HG03280 (cell line): Measurements from ENCODE around the gene LILRA6.
"Not testable (repeated sequence)": the region's sequence is repeated elsewhere in the genome, so short reads cannot be mapped to it uniquely, and the experiment has no call there.

Source experiments
- ATAC-seq: cut with Tn5 transposase; IDR thresholded peaks from one replicate; pipeline ENCODE4 v1.9.1; 2021; ENCODE audit warnings: mild to moderate bottlenecking, moderate library complexity; ENCODE audit not compliant: unreplicated experiment

The LILRA6 gene

DNA sequence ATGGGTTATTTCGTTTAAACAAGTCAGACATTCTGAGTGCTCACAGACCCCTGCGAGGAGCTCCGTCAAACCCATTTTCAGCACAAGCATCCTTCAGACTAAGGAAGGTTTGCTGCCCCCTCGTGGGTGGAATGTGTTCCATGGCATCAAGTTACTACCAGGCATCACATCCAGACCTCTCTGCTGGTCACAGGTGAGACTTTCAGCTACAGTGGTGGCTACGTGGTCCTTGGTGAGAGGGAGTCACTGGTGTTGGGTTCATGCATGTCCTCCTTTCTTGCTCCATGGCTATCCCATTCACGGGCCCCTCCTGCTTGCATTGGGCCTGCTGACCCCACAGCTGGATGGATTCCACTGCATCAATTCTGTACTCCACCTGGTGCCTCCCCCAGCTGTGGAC lies 23.5 kb upstream of the LILRA6 start:
- ATAC-seq = no peak

DNA sequence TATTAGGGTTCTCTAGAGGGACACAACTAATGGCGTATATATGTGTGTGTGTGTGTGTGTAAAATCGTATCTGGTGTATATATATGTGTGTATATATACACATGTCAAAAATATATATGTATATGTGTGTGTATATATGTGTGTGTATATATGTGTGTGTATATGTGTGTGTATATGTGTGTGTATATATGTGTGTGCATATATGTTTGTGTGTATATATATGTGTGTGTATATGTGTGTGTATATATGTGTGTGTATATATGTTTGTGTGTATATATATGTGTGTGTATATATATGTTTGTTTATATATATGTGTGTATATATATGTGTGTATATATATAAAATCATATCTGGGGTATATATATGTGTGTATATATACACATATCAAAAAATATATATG lies 19.9 kb upstream of the LILRA6 start:
- no peak for ATAC-seq

DNA sequence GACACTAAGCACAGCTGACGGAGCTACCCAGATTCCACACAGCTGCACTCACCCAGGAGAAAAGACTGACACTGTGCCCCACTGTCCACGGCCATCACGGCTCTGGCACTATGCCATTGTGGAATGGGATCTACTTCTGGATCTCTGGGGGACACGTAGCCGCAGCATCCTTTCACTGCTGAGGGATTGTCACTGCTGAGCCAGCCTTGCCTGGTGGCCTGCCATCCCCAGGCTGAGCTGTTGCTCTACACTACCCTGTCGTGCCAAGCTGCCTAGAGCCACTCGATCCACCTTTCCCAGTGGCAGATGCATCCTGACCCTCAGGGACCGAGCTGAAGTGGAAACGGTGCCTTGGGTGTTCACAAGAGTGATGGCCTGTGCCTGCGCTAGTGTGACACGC lies 19.5 kb upstream of the LILRA6 start:
- no peak for ATAC-seq

DNA sequence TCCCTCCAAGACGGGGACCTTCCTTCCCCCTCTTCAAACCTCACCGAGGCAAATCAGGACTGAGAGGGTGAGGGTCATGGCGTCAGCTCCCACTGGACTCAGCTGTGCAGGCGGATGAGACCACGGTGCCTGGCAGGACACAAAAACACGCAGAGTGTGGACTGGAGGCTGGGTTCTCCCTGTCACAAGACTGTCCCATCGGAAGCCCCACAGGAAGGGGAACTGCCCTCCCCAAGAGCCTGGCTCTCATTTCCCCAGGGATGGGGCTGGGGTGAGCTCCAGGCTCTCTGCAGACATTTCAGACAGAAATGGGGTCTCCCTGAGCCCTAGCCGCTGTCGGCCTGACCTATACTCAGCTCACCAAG lies 14.5 kb upstream of the LILRA6 start, which contains the start of gene LILRB5:
Gene LILRB5 (minus strand): TSS at position 158 of the 365 bp plus-strand sequence. CDS start 80 bp downstream, at position 78.
- no peak for ATAC-seq

DNA sequence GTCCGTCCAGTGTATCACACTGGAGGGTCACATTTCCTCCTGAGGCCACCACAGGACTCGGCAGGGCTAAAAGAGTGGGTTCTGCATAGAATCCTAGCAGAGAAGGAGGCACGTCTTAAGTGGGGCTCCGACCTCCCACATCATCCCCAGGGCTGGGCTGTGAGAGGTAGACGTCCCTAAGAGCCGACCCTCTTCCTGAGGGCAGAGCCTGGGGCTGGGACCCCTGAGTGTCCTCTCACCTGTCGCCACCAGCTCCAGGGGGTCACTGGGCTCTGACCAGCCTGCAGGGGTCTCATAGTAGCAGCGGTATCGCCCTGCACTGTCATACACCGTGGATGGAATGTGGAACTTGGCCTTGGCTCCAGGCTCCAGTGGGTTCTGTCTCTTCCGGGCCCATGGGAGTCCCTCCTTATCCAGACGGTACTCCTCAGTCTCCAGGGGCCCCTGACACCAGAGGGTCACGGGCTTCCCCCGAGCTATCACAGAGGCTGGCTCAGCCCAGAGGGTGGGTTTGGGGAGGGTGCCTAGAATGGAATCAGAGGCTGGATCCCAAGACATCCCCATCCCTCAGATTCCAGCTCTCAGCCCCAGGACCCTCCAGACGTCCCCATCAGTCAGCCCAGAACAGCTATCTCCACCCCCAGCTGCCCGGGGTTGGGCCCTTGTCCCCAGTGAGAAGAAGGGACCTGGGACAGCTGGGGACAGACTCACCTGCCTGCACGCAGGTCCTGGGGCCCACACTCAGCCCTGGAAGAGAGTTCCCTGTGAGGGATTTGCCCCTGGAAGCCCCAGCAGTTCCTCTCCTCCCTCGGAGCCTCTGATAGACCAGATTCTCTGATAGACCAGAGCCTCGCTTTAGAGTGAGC lies 13.9 kb upstream of the LILRA6 start:
- ATAC-seq = no peak

DNA sequence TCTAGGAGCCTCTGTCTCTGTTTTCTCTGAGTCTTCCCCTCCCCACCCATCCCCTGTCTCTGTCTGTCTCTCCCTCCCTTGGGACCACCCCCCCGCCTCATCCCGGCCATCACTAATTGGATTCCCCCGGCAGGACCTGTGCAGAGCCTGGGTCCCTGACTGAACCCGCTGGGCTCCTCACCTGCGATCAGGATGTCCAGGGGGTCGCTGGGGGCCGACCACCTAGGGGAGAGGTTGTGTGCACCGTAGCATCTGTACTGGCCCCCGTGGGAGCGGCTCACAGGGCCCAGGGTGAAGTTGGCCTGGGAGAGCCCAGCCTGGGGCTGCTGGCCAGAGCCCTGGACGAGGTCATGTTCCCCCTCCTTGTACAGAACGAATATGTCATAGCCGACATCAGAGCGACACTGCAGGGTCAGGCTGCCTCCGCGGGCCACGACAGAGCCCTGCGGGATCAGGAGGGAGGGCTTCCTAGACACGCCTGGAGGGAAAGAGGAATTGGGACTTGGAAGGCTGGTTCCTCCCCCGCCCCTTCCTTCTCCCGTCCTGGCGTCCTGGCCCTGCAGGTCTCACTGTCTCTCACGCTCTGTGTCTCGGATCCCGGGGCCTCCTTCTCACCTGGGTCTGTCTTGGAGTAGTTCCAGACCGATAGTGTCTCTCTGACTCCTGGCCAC lies 12.7 kb upstream of the LILRA6 start:
- ATAC-seq = no peak

DNA sequence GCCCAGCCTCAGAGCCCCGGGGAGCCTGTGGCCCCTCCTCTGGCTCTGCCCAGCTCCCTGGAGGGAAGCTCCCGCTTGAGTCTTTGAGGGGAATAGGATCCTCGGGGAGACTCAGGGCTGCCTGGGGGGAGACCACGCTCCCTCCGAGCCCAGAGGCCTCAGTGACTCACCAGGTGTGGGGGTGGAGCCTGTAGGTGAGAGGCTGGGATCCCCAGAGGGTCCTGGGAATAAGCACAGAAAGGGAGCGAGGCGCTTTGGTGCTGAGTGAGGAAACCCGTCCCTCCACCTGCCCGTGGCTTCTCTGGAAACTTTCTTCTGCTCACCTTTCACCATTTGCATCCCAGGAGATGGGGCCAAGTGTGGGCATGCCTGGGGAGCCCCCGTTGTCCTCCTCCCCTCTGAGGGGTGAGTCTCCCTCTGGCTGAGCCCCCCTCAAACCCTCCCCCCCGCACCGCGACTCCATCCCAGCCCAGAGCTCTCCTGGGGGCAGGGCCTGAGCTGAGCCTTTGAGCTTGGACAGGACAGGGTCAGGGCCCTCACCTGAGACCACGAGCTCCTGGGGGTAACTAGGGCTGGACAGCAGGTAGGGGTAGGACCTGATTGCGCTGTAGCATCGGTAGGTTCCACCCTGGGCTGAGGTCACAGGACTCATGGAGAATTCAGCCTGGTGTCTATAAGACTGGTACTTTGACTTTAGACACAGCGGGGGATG lies 11.8 kb upstream of the LILRA6 start:
- ATAC-seq = no peak

DNA sequence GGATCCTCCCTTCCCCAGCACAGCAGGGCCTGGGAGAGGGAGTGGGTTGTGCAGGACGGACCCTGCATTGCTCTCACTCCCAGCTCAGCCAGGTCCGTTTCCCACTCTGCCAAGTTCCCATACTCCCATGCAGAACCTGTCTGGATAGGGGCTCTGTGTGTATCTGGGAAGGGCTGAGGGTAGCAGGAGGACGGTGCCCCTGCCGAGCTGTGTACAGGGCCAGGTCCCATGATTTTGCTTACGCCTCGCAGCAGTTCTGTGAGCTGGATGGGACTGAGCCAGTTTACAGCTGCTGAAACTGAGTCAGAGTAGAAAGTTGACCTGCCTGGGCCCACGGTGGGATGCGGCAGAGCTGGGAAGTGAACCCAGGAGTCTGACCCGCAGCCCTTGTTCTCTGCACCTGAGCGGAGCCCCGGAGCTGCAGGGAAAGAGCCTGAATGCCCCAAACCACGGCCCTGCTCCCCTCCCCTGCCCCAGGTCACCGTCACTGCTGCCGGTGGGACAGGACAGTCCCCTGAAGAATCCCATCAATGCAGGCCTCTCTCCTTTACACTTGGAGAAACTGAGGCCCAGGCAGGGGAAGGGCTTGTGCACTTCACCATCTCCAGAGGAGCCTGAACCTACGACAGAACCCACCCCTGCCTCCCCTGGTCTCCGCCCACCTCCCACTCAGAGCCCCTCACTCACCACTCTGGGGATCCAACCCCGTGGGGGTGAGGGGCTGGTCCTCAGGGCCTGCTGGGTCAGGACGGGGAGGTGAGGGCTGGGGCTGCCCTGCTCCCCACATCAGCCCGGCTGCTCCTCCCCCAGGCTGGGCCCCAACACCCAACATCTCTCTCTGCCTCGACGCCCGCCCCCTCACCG lies 11.0 kb upstream of the LILRA6 start:
- no peak for ATAC-seq

DNA sequence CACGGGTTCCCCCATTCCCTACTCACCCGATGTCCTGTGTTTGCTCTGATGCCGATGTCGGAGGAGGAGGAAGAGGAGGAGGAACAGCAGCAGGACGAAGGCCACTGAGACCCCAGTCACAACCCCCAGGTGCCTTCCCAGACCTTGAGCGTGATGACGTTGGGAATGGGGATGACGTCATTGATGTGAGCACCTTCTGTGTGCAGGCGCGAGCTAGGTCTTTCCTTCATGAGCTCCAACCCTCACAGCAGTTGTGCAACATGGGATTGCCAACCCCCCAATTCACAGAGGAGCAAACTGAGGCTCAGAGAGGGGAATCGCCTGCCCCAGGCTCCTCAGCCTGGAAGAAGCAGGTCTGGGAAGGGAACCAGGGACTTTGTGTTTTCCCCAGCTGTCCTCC lies 10.3 kb upstream of the LILRA6 start:
- ATAC-seq = no peak

DNA sequence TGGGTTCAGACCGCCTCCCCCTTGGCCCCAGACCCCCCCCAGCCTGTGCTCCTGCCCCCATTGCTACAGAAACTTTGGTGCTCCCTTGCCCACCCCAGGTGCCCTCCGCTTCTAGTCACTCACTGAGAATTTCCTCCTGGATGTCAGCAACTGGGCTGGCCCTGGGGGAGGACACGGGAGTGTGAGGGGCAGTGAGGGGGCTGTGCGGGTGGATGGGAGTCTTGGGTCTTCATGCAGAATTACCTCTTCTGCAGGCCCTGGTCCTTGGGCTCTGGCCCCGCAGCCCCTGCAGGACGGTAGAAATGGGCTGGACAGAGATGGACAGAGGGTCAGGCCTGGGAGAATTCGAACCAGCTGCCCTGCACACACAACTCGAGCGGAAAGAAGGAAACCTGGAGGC lies 9.7 kb upstream of the LILRA6 start:
- ATAC-seq = no peak

DNA sequence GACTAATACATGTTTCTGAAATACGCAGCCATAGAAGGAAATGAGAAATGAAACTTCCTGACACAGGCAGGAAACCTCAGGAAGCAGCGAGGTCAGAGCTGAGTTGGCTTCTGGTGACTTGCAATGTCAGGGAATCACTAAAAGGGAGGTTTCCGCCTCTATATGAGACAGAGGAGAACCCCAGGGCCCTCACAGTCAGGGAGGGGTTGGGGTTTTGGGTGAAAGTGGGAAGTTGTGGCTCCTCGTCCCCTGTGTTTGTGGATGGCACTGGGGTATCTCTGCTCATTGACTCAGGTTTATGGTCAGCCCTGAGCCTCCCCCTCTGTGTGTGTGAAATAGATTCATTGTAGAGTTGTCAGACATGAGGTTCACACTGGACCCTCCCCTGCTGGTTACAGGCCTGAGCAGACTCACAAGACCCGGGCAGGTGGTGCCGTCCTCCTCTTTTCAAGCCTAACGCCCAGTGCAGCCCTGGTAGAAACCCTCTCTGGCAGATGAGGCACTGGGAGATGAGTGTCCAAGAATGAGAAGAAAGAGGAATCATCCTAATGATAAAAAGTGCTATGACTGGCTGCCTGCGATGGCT lies 5.5 kb upstream of the LILRA6 start:
- no peak for ATAC-seq

DNA sequence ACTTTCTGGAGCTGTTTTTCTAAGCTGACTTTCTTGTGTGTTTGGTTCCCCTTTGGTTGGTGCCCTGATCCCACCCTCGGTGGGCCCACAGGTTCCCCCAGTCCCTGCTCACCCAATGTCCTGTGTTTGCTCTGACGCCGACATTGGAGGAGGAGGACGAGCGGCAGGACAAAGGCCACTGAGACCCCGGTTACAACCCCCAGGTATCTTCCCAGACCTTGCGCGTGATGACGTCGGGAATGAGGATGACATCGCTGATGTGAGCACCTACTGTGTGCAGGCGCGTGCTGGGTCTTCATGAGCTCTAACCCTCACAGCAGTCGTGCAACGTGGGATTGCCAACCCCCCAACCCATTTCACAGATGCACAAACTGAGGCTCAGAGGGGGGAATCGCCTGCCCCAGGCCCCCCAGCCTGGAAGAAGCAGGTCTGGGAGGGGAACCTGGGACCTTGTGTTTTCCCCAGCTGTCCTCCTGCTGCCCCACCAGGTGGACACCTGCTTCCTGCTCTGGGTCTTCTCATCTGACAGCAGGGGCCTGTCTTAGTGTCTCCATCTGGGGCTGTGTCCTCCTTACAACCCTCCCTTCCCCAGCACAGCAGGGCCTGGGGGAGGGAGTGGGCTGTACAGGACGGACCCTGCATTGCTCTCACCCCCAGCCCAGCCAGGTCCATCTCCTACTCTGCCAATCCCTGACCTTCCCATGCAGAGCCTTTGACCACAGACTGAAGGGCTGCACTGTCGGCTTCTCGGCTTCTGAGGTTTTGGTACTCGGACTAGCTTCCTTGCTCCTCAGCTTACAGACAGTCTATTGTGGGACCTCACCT lies 4.7 kb upstream of the LILRA6 start:
- ATAC-seq = no peak

DNA sequence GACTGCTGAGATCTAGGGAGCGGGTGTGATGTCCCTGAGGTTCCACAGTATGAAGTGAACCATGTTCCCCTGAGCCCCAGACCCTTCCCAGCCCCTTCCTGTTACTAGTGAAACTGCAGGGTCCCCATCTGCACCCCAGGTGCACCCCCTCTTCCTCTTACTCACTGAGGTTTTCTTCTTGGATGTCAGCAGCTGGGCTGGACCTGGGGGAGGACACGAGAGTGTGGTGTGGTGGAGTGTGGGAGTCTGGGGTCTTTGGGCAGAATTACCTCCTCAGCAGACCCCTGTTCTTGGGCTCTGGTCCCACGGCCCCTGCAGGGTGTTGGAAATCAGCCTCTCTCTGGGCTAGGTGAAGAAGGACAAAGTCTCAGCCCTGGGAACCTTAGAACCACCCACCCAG lies 3.3 kb upstream of the LILRA6 start:
- no peak for ATAC-seq

DNA sequence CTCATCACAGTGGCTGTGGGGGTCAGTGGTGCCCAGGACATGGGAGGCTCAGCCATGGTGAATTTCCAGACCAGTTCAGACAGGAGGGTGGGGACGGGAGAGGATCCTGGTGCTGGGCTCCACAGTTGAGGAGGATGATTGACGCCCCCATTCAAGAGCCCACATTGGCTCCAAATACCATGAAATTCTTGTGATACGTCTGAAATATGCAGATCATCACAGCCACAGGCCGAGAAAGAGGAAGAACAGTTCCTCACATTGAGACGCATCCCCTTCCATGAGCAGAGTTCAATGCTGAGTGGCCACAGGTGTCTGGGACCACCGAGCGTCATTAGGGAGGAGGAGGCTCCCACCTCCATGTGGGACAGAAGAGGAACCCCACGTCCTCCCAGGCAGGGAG lies 1.2 kb upstream of the LILRA6 start:
- not testable (repeated sequence) for ATAC-seq

DNA sequence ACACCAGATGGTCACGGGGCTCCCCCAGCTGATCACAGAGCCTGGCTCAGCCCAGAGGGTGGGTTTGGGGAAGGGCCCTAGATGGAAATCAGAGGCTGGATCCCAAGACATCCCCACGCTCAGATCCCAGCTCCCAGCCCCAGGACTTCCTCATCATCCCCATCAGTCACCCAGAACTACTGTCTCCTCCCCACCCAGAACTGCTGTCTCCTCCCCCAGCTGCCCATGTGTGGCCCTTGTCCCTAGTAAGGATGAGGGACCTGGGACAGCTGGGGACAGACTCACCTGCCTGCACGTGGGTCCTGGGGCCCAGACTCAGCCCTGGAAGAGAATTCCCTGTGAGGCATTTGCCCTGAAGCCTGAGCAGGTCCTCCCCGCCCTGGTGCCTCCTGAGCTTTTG lies 356 bp downstream of the LILRA6 start:
- not testable (repeated sequence) for ATAC-seq

DNA sequence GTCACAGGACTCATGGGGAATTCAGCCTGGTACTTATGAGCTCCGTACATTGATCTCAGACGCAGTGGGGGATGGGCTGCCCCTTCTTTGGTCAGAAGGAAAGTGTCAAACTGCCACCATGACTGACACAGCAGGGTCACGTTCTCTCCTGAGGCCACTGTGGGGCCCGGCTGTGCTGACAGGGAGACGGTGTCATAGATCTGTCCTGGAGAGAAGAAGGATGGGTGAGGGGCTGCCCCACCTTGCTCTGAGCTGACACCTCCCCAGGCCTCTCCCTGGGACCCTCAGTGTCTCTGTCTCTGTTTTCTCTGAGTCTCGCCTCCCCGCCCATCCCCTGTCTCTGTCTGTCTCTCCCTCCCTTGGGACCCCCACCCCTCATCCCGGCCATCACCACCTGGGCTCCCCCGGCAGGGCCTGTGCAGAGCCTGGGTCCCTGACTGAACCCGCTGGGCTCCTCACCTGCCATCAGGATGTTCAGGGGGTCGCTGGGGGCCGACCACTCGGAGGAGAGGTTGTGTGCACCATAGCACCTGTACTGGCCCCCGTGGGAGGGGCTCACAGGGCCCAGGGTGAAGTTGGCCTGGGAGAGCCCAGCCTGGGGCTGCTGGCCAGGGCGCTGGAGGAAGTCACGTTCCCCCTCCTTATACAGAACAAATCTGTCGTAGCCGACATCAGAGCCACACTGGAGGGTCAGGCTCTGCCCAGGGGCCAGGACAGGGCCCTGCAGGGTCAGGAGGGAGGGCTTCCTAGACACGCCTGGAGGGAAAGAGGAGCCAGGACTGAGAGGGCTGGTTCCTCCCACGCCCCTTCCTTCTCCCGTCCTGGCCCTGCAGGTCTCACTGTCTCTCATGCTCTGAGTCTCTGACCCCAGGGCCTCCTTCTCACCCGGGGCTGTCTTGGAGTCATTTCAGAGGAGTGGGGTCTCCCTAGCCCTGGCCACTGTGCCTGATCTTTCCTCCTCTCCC lies 1.9 kb downstream of the LILRA6 start:
- not testable (repeated sequence) for ATAC-seq

DNA sequence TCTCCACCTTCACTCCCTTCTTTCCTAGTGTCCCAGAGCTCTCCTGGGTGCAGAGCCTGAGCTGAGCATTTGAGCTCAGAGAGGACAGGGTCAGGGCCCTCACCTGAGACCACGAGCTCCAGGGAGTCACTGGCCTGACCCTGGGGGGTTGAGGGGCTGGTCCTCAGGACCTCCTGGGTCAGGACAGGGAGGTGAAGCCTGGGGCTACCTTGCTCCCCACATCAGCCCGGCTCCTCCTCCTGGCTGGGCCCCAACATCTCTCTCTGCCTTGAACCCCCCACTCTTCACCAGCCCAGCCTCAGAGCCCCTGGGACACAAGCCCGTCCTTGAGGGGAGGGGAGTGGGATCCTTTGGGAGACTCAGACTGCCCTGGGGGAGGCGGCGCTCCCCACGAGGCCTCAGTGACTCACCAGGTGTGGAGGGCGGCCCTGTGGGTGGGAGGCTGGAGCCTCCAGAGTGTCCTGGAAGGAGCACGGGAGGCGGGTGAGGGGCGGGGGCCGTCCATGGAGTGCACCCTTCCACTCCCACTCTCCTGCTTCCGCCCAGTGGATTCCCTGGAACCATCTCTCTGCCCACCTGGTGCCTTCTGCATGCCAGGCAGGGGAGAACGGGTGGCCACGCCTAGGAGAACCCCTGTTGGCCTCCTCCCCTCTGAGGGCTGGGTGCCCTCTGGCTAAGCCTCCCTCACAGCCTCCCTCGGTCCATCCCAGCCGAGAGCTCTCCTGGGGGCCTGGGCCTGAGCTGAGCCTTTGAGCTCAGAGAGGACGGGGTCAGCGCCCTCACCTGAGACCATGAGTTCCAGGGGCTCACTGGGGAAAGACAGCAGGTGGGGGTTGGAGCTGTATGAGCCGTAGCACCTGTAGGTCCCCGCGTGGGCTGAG lies 2.9 kb downstream of the LILRA6 start:
- ATAC-seq = not testable (repeated sequence)
